NCI-H524 (cell line): ENCODE measurements around the gene ELF1.
"Not testable (repeated sequence)": the region's sequence is repeated elsewhere in the genome, so short reads cannot be mapped to it uniquely, and the experiment has no call there.

Experiments
- DNase-seq, 2 experiments: peaks; one replicate each; lab custom pipeline; 2025; lab: John Stamatoyannopoulos, UW

The ELF1 gene

DNA sequence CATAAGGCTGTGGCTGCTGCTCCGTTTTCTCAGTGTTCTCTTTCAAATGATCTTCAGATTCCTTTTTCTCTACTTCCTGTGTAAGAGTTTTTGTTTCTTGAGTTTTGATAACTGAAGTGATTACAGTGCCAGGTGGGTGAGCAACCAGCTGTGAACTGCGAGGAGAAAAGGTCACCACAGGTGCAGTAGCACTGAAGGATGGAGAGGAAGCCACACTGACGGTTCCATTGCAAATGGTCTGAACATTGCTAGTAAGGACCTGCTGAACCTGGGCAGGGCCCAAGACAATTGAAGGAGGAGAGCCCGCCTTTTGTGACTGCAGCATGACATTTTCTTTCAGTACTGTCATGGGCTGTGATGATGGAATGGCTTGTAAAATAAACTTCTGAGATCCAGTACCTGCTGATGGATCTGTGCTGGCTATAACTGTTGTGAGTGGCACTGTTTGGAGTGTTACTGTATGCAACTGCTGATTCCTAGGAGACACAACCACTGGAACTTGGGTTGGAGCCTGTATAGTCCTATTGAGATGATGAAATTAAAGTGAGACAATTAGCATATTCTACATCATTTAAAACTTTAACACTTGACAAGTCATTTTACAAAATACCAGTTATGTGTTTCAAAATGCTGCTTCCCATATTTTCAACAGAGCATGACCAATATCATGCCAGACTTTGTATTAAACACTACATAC lies 85.5 kb downstream of the ELF1 start:
- DNase-seq: no peak

DNA sequence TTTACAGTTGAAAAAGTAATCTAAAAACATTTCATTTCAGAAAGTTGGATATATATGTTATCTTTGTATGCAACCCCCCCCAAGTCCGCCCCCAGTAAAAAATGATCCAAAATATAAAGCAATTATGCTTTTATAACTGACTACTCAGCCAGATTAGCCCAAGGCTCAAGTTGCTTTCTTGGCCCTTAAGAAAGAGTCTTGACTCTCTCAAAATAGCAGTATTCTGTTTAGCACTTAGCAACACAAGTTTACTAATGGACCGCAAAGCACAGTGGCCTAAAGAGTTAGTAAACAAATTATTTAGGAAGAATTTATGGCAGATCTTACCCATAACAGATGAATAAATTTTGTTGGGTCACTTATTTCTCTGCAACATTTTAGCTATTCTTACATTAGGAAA lies 86.9 kb downstream of the ELF1 start:
- no peak for DNase-seq

DNA sequence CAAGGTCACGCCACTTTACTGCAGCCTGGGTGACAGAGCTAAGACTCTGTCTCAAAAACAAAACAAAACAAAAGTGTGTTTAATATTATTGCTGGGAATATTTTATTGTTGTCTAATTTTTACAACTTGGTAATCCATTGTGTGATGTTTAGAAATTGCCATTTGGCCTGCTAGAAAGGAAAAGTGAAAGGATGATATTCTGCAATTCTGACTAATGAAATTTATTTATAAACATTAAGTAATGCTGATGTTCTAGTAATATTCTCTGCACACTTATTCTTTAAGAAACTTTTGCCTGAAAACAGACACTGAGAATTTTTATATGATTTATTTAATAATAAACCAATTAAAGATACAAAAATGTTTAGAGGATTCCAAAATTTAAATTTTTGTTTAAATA lies 87.4 kb downstream of the ELF1 start:
- no peak for DNase-seq

DNA sequence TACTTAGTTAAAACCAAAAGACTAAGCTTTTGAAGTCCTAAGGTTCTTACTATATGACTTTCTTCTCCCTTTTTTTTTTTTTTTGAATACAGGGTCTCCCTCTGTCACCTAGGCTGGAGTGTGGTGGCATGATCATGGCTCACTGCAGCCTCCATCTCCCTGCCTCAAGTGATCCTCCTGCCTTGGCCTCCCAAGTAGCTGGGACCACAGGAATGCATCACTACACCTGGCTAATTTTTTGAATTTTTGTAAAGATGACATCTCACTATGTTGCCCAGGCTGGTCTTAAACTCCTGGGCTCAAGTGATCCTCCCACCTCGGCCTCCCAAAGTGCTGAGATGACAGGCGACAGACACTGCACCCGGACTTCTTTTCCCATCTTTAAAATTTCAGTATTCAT lies 89.2 kb downstream of the ELF1 start:
- not testable (repeated sequence) for DNase-seq

DNA sequence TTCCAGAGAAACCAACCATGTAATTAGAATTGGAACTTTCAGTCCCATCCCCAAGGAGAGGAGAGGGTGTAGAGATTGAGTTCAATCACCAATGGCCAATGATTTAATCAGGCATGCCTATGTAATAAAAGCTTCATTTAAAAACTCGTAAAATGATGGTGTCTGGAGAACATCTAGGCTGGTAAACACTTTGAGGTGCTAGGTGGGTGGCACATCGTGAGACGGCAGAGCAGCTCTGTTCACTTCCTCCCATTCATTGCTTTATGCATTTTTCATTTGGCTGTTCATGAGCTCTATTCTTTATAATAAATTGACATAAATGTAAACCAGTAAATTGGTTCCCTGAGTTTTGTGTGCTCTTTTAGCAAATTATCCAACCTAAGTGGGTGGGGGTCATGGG lies 90.1 kb downstream of the ELF1 start:
- no peak for DNase-seq

DNA sequence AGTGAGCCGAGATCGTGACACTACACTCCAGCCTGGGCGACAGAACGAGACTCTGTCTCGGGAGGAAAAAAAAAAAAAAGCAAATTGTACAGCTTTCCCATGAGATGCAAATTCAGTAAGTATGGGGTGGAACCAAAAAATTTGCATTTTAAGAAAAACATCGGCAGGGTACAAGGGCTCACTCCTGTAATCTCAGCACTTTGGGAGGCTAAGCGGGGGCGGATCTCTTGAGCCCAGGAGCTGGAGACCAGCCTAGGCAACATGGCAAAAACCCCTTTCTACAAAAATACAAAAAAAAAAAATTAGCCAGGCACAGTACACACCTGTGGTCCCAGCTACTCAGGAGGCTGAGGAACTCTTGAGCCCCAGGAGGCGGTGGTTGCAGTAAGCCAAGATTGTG lies 91.2 kb downstream of the ELF1 start:
- no peak for DNase-seq

DNA sequence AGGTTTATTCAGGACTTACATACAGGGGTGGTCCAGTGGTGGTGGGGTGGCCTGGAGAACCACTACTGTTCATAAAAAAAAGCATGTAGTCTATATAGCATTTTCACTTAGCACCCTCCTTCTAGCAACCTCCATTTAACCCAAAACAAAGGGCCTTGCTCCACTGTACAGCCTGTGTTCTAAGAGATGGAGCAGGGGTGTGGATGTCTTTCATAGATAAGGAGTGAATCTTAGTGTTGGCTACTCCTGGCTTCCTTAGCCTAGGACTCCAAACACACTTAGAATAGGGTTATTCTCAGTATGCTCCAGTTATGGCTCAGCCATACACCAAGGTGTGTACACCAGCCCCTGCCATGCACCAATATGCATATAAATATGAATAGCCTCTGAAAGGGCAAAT lies 95.2 kb downstream of the ELF1 start:
- no peak for DNase-seq

DNA sequence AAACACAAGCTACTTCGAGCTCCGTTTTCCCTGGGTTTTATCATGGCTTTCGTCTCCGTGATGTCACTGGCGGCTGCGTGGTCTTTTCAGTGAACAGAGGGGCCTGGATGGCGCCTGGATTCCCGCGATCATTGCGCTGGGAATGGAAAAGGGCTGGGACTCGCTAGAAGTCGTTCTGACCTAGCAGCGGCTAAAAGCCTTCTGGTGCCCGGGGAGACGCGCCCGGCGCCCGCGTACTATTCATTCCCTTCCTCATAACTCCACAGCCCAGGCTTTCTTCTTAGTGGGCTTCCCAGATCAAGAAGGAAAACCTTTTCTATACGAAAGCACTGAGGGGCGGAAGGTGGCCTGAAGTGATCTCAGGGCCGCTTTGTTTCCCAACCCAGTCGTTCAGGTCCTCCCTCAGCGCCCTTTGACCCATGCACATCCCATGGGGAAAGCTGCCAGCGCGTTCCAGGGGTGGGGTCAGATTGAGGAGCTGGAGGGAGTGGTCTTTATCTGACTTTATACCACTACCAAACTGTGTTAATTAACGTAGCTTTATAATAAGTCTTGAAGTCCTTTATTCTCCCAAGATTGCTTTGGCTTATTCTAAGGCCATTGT lies 96.6 kb downstream of the ELF1 start:
- no peak for DNase-seq

DNA sequence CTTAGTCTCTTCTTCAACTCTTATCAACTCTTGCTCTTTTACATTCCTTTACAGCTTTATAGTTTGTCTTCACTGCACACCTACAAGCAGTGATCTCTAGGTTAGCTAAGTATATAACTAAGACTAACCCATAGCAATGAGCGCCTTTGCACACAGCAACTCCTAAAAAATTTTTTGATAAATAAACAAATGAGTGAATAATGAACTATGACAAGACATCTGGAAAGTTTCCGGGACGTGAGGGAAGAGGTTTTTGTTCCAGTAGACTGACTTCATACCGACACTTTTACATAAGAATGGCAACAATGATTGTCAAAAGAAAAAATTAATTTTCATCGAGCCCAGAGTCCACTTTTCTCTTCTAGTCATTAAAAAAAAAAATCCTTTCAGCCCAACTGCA lies 98.3 kb downstream of the ELF1 start:
- DNase-seq: no peak

DNA sequence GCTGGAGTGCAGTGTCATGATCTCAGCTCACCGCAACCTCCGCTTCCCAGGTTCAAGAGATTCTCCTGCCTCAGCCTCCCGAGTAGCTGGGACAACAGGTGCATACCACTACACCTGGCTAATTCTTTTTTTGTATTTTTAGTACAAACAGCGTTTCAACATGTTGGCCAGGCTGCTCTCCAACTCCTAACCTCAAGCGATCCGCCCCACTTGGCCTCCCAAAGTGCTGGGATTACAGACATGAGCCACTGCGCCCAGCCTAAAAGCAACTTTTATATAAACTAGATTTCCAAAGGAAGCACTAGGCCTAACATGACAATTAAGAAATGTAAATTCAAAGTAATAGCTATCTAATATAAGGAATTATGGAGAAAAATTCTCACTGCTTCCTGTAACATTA lies 99.2 kb downstream of the ELF1 start:
- DNase-seq: not testable (repeated sequence)

DNA sequence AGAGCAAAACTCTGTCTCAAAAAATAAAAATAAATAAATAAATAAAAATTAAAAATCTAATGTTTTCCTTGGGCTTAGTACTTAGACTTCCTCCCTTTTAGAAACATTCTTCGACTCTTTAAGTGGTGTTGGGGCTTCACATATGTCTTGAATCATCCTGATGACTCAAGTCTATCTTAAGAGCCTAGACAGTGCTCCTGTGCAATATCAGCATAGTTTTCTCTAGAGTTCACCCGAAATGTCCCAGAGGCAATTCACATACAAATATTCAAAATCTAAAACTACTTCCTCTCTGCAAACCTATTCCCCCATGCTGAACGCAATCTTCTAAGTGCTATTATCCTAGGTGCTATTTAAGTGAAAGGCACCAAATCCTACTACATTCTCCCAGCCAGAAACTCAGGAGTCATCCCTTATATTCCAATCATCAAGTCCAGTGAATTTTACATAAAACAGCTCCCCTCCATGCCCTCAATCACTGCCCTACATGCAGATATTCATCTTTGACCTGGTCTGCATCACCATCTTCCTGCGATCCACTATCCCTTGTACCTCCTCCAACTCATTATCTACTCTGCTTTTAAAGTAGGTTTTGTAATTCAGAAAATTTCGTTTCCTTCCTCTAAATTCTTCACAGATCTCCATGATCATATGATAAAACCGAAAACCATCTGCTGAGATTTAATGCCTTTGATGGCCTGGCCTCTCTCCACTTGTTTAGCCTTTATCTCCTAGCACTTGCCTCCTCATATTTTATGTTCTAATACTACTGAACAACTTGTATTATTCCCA lies 102.7 kb downstream of the ELF1 start:
- no peak for DNase-seq

DNA sequence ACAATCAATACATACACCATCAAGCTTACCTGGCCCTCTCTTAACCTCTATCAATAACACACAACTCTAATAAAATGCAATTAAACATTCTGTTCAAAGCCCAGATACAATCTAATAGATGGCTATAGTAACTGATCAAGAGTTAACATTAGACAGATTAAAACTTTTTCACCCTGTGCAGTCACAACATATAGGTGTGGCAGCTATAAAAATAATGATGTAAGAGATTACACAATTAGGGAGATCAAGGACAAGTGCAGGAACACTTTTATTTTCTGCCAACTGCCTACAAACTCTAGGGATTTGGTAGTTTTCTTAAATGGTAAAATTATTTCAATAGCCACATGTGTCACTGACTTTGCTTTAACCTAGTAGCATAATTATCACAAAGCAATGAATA lies 104.3 kb downstream of the ELF1 start:
- DNase-seq: not testable (repeated sequence)

DNA sequence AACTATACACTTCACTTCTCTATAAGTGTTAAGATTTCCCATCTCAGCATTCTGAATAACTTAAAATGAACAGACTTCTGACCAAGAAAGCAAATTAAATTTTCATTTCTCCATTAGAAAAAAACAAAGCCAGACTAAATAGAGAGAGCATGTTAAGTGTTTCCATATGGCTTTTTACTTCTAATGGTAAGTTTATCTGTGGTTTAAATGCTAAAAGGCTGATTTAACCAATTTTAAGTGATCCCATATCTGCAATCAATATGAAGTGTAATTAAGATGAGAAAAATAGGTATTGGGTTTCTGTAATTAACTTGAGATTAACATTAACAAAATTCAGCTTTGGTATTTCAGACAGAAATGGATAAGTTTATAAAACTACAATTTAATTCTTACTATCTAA lies 107.8 kb downstream of the ELF1 start:
- DNase-seq: no peak

DNA sequence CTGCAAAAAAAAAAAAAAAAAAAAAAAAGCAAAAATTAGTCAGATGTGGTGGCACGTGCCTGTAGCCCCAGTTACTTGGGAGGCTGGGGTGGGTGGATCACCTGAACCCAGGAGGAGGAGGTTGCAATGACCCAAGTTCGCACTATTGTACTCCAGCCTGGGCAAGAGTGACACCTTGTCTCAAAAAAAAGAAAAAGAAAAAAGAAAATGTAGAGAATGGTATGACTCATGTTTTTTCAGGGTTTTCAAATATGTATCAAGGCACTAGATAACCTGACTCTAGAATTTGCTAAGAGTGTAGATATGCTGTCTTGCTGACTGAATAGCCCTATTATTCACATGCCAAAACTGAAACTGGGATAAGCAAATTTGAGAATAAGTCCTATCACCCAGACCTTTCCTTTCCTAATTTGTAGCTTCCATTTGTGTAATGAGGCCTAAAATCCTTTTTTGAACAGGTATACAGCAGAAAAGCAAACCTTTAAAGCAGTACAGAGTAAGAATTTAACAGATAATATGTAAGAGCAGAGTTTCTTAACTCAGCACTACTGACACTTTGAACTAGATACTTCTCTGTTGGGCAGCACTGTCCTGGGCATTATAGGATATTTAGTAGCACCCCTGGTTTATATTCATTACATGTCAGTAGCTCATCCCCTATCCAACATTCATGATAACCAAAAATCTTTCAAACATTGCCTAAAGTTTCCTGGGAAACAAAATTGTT lies 108.6 kb downstream of the ELF1 start:
- no peak for DNase-seq

DNA sequence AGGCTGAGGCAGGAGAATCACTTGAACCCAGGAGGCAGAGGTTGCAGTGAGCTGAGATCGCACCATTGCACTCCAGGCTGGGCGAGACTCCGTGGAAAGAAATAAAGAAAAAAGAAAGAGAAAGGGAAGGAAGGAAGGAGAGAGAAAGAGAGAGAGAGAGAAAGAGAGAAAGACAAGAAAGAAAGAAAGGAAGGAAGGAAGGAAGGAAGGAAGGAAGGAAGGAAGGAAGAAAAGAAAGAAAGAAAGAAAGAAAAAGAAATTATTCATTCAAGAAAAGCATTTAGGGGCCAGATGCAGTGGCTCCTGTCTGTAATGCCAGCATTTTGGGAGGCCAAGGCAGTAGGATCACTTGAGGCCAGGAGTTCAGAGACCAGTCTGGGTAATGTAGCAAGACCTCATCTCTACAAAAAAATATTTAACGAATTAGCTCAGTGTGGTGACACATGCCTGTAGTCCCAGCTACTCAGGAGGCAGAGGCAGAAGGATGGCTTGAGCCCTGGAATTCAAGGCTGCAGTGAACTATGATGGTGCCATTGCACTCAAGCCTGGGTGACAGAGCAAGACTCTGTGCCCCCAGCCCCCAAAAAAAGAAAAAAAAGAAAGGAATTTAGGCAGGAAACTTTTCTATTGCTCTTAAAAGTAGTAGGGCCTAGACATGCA lies 109.4 kb downstream of the ELF1 start:
- DNase-seq: not testable (repeated sequence)

DNA sequence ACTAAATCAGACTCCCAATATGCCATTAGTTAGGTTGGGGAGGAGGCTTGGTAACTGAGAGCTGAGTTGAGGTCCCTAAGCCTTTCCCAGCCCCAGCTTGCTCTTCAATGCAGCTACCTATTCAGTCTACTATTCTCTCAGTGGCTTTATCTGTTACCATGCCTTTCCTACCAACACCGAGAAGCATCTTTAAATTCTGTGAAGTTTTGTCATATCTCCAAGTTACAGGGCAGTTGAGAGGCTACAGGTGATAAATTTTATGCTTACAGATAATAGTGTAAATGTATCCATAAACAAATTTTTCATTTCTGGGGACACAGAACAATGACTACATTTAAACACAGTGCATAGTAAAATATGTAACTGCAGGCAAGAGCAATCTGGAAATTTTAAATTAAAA lies 110.6 kb downstream of the ELF1 start:
- no peak for DNase-seq

DNA sequence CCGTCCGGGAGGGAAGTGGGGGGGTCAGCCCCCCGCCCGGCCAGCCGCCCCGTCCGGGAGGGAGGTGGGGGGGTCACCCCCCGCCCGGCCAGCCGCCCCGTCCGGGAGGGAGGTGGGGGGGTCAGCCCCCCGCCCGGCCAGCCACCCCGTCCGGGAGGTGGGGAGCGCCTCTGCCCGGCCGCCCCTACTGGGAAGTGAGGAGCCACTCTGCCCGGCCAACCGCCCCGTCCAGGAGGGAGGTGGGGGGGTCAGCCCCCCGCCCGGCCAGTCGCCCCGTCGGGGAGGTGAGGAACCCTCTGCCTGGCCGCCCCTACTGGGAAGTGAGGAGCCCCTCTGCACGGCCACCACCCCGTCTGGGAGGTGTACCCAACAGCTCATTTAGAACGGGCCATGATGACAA lies 118.1 kb downstream of the ELF1 start:
- not testable (repeated sequence) for DNase-seq

DNA sequence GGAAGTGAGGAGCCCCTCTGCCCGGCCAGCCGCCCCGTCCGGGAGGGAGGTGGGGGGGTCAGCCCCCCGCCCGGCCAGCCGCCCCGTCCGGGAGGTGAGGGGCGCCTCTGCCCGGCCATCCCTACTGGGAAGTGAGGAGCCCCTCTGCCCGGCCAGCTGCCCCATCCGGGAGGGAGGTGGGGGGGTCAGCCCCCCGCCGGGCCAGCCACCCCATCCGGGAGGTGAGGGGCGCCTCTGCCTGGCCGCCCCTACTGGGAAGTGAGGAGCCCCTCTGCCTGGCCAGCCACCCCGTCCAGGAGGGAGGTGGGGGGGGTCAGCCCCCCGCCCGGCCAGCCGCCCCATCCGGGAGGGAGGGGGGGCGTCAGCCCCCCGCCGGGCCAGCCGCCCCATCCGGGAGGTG lies 118.5 kb downstream of the ELF1 start:
- not testable (repeated sequence) for DNase-seq

DNA sequence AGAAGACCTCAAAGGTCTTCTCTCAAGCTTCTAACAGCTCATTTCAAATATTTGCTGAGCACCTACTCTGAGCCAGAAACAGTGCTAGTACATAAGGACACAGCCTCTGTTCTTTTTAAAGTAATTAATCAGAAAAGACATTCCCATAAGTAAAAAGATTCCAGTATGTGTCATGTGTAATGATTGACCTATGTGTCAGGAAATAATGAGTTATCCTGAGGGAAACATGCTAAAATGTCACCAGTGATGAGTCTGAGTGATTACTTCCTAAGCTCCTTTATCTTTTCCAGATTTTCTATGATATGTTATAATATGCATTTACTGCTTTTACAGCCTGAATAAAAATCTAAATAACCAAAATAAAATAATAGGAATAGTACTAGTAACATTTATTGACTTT lies 122.1 kb downstream of the ELF1 start:
- DNase-seq: no peak

DNA sequence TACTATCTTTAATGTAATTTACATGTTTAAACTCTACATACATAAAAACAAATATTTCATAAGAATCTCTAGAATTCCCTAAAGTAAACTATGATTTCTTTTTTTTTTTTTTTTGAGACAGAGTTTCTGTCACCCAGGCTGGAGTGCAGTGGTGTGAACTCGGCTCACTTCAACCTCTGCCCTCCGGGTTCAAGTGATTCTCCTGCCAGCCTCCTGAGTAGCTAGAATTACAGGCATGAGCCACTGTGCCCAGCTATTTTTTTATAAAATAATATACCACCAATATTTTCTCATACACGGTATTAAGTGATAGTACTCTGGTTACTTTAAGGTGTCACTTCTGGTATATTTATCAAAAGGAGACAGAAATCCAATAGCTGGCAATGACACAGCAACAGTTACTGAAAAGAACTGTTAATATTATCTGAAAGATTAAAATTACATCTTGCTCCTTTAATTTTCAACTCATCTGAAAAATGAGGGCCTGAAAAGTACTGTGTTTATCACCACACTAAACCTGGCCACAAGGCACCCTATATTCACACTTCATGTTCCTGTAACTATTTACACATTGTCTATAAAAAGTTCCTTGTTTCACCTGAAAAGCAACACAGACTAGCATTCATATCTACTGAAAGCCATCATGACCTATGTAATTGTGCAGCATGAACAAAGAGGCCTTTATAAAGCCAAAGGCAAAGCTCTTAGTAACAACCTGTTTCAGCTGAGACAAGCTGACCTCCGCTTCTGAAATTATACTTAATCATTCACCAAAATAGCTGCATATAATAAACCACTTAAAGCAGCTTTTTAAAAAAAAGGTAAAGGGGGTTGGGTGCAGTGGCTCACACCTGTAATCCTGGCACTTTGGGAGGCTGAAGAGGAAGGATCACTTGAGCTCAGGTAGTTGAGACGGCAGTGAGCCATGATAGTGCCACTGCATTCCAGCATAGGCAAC lies 123.6 kb downstream of the ELF1 start:
- no peak for DNase-seq

DNA sequence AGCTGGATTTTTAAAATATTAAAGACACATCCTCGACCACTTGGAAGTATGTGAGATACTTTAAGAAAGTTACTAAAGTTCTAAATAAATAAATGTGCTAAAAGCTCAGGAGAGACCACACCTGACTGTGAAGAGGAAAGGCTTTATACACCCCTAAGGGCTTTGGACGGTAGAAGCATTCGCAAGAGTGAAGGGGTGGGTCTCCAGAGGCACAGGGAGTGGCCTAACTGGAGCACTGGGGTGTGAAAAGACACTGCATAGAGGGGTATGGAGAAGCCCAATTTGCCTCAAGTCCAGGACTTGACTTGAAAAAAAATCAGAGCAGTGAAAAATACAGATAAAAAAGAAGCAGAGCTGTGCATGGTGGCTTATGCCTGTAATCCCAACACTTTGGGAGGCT lies 125.5 kb downstream of the ELF1 start:
- DNase-seq: not testable (repeated sequence)
